Bronchial epithelial cell (primary cell): ENCODE measurements around the gene FUBP3. TPM values are rescaled to one million over a fixed set of nuclear protein-coding genes. Genes with fewer than 3 reads are reported as not detected.
A peak's percentile ranks its signal among the peaks of the same experiment; 100 is the strongest.

Experiments
- DNase-seq: peaks from one replicate; pipeline ENCODE4 v3.0.0-alpha.2; 2010; ENCODE audit warnings: low read depth
- FAIRE-seq: peaks from 2 replicates; lab custom pipeline; 2011; peaks lifted over from hg19 to GRCh38; lab: Jason Lieb, UNC
- H3K27me3 ChIP-seq: 2 replicates; pipeline ENCODE4 v1.5.1; 2011; ENCODE audit warnings: low read length; ENCODE audit not compliant: control insufficient read depth, insufficient read depth
- H3K36me3 ChIP-seq: 2 replicates; pipeline ENCODE4 v1.5.1; 2011; ENCODE audit warnings: low read length; ENCODE audit not compliant: control insufficient read depth, insufficient read depth
- H3K4me3 ChIP-seq: 2 replicates; pipeline ENCODE4 v1.5.1; 2011; ENCODE audit warnings: mild to moderate bottlenecking, low read depth, low read length, control low read depth
- CTCF ChIP-seq: IDR thresholded peaks from 2 replicates; pipeline ENCODE4 v1.5.1; 2011; ENCODE audit warnings: mild to moderate bottlenecking, moderate library complexity, low read length, control low read depth, inconsistent platforms; ENCODE audit not compliant: insufficient read depth, severe bottlenecking
- total RNA-seq: library from RNA; depleted of rRNA; stranded (reverse); fragments of >200 nt; gene quantifications from 2 replicates; pipeline ENCODE4 v1.2.1, GENCODE V29; 2014

The FUBP3 gene
- total RNA-seq, 1 donor from 2014 or later = 45.8 TPM

DNA sequence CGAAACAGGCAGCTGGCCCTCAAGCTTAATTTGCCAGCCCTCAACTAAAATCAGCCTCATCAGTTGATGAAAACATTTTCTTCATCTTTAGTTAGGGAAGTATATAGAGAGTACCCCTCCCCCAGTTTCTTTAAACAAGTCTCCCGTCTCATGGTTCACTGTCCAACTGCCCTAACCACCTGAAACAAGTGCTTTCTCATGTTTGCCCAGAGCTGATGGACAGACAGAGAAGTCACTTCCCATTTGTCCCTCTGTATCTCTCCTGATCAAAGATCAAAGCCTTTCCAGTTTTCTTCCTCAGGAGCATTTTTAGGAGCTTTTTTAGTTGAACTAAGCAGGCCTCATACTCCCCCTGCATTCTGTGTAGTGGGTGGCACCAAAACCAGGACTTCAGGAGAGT lies 21.7 kb downstream of the FUBP3 start:
- no peak for TF ChIP-seq CTCF
- H3K36me3 ChIP-seq = peaks cover 16% of the 10 kb centered on the region
- no peak overlapping the region for H3K4me3 ChIP-seq
- FAIRE-seq (no peak), DNase-seq (no peak)
- H3K27me3 ChIP-seq = no peaks in the 10 kb centered on the region

DNA sequence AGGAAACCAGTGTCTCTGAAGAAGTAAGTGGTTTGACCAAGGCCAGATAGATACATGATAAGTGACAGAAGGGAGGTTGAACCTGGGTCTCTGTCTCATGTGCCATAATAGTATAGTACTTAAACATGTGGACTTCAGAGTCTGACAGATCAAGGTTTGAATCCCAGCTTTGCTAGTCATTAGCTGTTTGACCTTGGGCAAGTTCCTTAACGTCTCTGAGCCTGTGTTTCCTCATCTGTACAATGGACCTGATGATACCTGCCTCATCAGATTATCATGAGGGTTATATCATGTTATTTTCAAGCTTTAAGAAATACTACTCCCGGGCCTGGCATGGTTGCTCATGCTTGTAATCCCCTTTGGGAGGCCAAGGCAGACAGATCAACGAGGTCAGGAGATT lies 24.9 kb downstream of the FUBP3 start:
- no peak overlapping the region for H3K4me3 ChIP-seq
- FAIRE-seq = no peak
- H3K36me3 ChIP-seq = peaks cover 12% of the 10 kb centered on the region
- no peak for TF ChIP-seq CTCF
- DNase-seq = no peak
- no peaks in the 10 kb centered on the region for H3K27me3 ChIP-seq

- H3K4me3 ChIP-seq = no peak overlapping the region
- DNase-seq (peak; percentile 12), FAIRE-seq (no peak)
- no peaks in the 10 kb centered on the region for H3K27me3 ChIP-seq
- TF ChIP-seq CTCF = no peak
- peaks cover 13% of the 10 kb centered on the region for H3K36me3 ChIP-seq
Measured at GRCh38 chr9:130606887-130607600, 27.7 kb downstream of the FUBP3 start.

DNA sequence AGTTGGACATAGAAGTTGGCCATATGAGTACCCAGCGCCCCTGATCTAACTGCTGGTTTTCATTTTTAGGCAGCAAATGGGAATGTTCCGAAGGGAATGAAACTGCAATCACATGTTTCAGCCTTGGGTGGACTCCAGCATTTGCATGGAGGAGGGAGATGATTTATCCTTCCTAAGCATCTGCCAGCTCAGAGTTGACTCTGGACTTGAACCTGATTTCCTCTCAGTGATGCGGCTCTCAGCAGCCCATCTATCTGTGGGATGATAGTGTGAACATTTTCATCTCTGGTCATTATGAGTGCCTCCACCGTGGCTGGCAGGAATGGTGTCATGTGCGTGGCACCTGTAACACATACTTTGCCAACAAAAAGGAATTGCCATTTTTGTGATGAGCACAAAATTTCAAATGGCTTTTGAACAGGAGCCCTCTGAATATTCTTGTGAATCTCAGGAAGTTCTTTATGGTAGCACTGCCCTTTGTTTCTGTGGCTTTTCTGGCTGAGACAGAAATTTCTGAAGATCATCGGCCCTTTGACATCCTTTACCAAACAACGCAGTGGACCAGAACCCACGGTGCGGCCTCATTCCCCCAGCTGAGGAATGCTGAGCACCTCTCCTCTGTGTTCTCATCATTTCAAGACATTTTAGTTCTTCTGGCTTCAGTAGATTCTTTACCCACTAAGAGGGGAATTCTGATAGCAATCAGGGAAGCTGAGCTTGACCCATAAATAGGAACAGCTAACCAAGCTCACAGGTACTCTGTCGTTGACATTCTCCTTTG lies 28.5 kb downstream of the FUBP3 start:
- TF ChIP-seq CTCF = no peak
- FAIRE-seq = no peak
- H3K4me3 ChIP-seq = no peak overlapping the region
- H3K27me3 ChIP-seq = no peaks in the 10 kb centered on the region
- no peak for DNase-seq
- peaks cover 9% of the 10 kb centered on the region for H3K36me3 ChIP-seq

GRCh38 chr9:130608554-130609134 lies 29.3 kb downstream of the FUBP3 start:
- H3K27me3 ChIP-seq = no peaks in the 10 kb centered on the region
- no peak for TF ChIP-seq CTCF
- no peak overlapping the region for H3K4me3 ChIP-seq
- DNase-seq (no peak), FAIRE-seq (no peak)
- peaks cover 13% of the 10 kb centered on the region for H3K36me3 ChIP-seq
